ENCODE measurements around the gene ZNF777. TPM values are rescaled to one million over a fixed set of nuclear protein-coding genes. Genes with fewer than 3 reads are reported as not detected.

ZNF777 gene
- total and polyA plus RNA-seq, 2 experiments from 2014 or later, result 2.8 to 7.9 TPM

GRCh38 chr7:149444287-149444686 lies 16.6 kb downstream of the ZNF777 start:
- Mint-ChIP-seq H3K4me3 (no peak overlapping the region), H3K9me3 (no peaks in the 10 kb centered on the region), H3K27me3 (ENCODE audit: insufficient read depth, low read depth, poor library complexity) (no peaks in the 10 kb centered on the region), H3K27ac (no peak overlapping the region), H3K4me1 (no peaks in the 10 kb centered on the region), H3K36me3 (ENCODE audit: low read depth) (peaks cover 13% of the 10 kb centered on the region)
- Histone ChIP-seq H4K20me1 (replicated peaks; ENCODE audit: insufficient read depth) (peaks cover 9% of the 10 kb centered on the region; the same call in 1 of the 2 replicates), H3K4me1 (ENCODE audit: insufficient read depth) (no peaks in the 10 kb centered on the region), H3K27me3 (ENCODE audit: insufficient read depth) (no peaks in the 10 kb centered on the region), H3K36me3 (ENCODE audit: insufficient read depth) (no peaks in the 10 kb centered on the region), H2AFZ (no peak overlapping the region), H3K27ac (ENCODE audit: low read depth) (no peak overlapping the region), H3K4me2 (no peak overlapping the region), H3K9me2 (ENCODE audit: insufficient read depth) (no peaks in the 10 kb centered on the region), H3K79me2 (replicated peaks; ENCODE audit: insufficient read depth) (no peaks in the 10 kb centered on the region), H3F3A (replicated peaks; ENCODE audit: low read depth) (no peaks in the 10 kb centered on the region), H3K4me3 (no peak overlapping the region)
- TF ChIP-seq ETS1 (IDR thresholded peaks at IDR 0.05) (no peak), EZH2 (IDR thresholded peaks at IDR 0.05; ENCODE audit: low read depth, unreplicated experiment) (no peak), ZNF114 (CRISPR knock-in tag; IDR thresholded peaks at IDR 0.05) (no peak), ZNF331 (CRISPR knock-in tag; IDR thresholded peaks at IDR 0.05; ENCODE audit: low read depth) (no peak), POLR2AphosphoS5 (IDR thresholded peaks at IDR 0.05; ENCODE audit: low read depth) (no peak), NANOG (IDR thresholded peaks at IDR 0.05; ENCODE audit: borderline replicate concordance) (no peak), EZH2phosphoT487 (IDR thresholded peaks at IDR 0.05; ENCODE audit: unreplicated experiment) (no peak), CREB1 (CRISPR knock-in tag; IDR thresholded peaks at IDR 0.05; ENCODE audit: low read depth) (no peak), JUNB (IDR thresholded peaks at IDR 0.05; ENCODE audit: unreplicated experiment) (no peak), ZNF462 (CRISPR knock-in tag; IDR thresholded peaks at IDR 0.05) (no peak), STAT1 (IDR thresholded peaks at IDR 0.05; ENCODE audit: unreplicated experiment) (no peak)
- TF ChIP-seq, protein P1, sequence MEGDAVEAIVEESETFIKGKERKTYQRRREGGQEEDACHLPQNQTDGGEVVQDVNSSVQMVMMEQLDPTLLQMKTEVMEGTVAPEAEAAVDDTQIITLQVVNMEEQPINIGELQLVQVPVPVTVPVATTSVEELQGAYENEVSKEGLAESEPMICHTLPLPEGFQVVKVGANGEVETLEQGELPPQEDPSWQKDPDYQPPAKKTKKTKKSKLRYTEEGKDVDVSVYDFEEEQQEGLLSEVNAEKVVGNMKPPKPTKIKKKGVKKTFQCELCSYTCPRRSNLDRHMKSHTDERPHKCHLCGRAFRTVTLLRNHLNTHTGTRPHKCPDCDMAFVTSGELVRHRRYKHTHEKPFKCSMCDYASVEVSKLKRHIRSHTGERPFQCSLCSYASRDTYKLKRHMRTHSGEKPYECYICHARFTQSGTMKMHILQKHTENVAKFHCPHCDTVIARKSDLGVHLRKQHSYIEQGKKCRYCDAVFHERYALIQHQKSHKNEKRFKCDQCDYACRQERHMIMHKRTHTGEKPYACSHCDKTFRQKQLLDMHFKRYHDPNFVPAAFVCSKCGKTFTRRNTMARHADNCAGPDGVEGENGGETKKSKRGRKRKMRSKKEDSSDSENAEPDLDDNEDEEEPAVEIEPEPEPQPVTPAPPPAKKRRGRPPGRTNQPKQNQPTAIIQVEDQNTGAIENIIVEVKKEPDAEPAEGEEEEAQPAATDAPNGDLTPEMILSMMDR (conservative IDR thresholded peaks at IDR 0.05; ENCODE audit: low read depth in 2 of 2), result no peak
- TF ChIP-seq, protein P2, sequence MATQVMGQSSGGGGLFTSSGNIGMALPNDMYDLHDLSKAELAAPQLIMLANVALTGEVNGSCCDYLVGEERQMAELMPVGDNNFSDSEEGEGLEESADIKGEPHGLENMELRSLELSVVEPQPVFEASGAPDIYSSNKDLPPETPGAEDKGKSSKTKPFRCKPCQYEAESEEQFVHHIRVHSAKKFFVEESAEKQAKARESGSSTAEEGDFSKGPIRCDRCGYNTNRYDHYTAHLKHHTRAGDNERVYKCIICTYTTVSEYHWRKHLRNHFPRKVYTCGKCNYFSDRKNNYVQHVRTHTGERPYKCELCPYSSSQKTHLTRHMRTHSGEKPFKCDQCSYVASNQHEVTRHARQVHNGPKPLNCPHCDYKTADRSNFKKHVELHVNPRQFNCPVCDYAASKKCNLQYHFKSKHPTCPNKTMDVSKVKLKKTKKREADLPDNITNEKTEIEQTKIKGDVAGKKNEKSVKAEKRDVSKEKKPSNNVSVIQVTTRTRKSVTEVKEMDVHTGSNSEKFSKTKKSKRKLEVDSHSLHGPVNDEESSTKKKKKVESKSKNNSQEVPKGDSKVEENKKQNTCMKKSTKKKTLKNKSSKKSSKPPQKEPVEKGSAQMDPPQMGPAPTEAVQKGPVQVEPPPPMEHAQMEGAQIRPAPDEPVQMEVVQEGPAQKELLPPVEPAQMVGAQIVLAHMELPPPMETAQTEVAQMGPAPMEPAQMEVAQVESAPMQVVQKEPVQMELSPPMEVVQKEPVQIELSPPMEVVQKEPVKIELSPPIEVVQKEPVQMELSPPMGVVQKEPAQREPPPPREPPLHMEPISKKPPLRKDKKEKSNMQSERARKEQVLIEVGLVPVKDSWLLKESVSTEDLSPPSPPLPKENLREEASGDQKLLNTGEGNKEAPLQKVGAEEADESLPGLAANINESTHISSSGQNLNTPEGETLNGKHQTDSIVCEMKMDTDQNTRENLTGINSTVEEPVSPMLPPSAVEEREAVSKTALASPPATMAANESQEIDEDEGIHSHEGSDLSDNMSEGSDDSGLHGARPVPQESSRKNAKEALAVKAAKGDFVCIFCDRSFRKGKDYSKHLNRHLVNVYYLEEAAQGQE (IDR thresholded peaks at IDR 0.05; ENCODE audit: unreplicated experiment), result no peak
- ATAC-seq (no peak), DNase-seq (ENCODE audit: low spot score) (no peak)

Measured in GM23338 (cell line).